Mesenchymal stem cell (in vitro differentiated cells and primary cell): ENCODE measurements around the gene PHF3.

Source experiments
- DNase-seq: peaks from one replicate; pipeline ENCODE4 v3.0.0-alpha.2; 2013
- H2AFZ ChIP-seq: one replicate; pipeline ENCODE4 v1.6.1; 2013; ENCODE audit warnings: low read depth, mild to moderate bottlenecking, control low read depth, inconsistent platforms, low read length, moderate library complexity
- H2AK5ac ChIP-seq: 2 replicates; pipeline ENCODE4 v1.6.1; 2013; ENCODE audit warnings: low read length, moderate library complexity, mild to moderate bottlenecking, inconsistent platforms; ENCODE audit not compliant: severe bottlenecking
- H2BK120ac ChIP-seq: one replicate; pipeline ENCODE4 v1.6.1; 2013; ENCODE audit warnings: low read depth, mild to moderate bottlenecking, inconsistent platforms, low read length, moderate library complexity
- H2BK12ac ChIP-seq, 2 experiments: one replicate each; pipeline ENCODE4 v1.6.1; 2013; ENCODE audit warnings: inconsistent platforms in 2 of 2, low read length in 2 of 2, mild to moderate bottlenecking in 2 of 2, moderate library complexity in 2 of 2, control low read depth in 1 of 2
- H2BK15ac ChIP-seq: one replicate; pipeline ENCODE4 v1.6.1; 2013; ENCODE audit warnings: mild to moderate bottlenecking, low read depth, inconsistent platforms; ENCODE audit not compliant: poor library complexity, severe bottlenecking
- H2BK5ac ChIP-seq: 2 replicates; pipeline ENCODE4 v1.6.1; 2013; ENCODE audit warnings: low read depth, mild to moderate bottlenecking, low read length, control low read depth, inconsistent platforms; ENCODE audit not compliant: poor library complexity, severe bottlenecking
- H3K14ac ChIP-seq, 2 experiments: one replicate each; pipeline ENCODE4 v1.6.1; 2013; ENCODE audit warnings: inconsistent platforms in 2 of 2, low read length in 2 of 2, control low read depth in 1 of 2, mild to moderate bottlenecking in 1 of 2, moderate library complexity in 1 of 2
- H3K18ac ChIP-seq, 2 experiments: one replicate each; pipeline ENCODE4 v1.6.1; 2013; ENCODE audit warnings: inconsistent platforms in 2 of 2, low read length in 2 of 2, control low read depth in 1 of 2, low read depth in 1 of 2, mild to moderate bottlenecking in 1 of 2
- H3K23ac ChIP-seq, 2 experiments: one replicate each; pipeline ENCODE4 v1.6.1; 2013; ENCODE audit warnings: inconsistent platforms in 2 of 2, low read length in 2 of 2, mild to moderate bottlenecking in 2 of 2, moderate library complexity in 2 of 2, control low read depth in 1 of 2
- H3K27ac ChIP-seq: 2 replicates; pipeline ENCODE4 v1.5.1; 2013; ENCODE audit warnings: mild to moderate bottlenecking, moderate library complexity, low read length, control low read depth, inconsistent platforms; ENCODE audit not compliant: poor library complexity, severe bottlenecking
- H3K27me3 ChIP-seq, 2 experiments: 2 replicates each; pipeline versions ENCODE4 v1.6.1 to v1.7.0; 2013; ENCODE audit warnings: low read length in 2 of 2, mild to moderate bottlenecking in 2 of 2, moderate library complexity in 2 of 2, control low read depth in 1 of 2, inconsistent platforms in 1 of 2; ENCODE audit not compliant: control insufficient read depth in 1 of 2, insufficient read depth in 1 of 2
- H3K36me3 ChIP-seq, 2 experiments: 2 replicates each; pipeline versions ENCODE4 v1.6.1 to v1.7.0; 2013; ENCODE audit warnings: low read length in 2 of 2, control low read depth in 1 of 2, inconsistent platforms in 1 of 2, low read depth in 1 of 2, mild to moderate bottlenecking in 1 of 2; ENCODE audit not compliant: insufficient read depth in 2 of 2, control insufficient read depth in 1 of 2
- H3K4ac ChIP-seq, 2 experiments: one replicate each; pipeline ENCODE4 v1.6.1; 2013; ENCODE audit warnings: inconsistent platforms in 2 of 2, low read length in 2 of 2, mild to moderate bottlenecking in 2 of 2, moderate library complexity in 2 of 2, control low read depth in 1 of 2, low read depth in 1 of 2
- H3K4me1 ChIP-seq: 2 replicates; pipeline ENCODE4 v1.6.1; 2013; ENCODE audit warnings: low read depth, low read length, control low read depth; ENCODE audit not compliant: control insufficient read depth, insufficient read depth
- H3K4me2 ChIP-seq: 2 replicates; pipeline ENCODE4 v1.6.1; 2013; ENCODE audit warnings: low read length, mild to moderate bottlenecking, inconsistent platforms; ENCODE audit not compliant: poor library complexity, severe bottlenecking
- H3K4me3 ChIP-seq, 2 experiments: 2 replicates each; pipeline versions ENCODE4 v1.5.1 to v1.7.0; 2013; ENCODE audit warnings: low read length in 2 of 2, mild to moderate bottlenecking in 2 of 2, control low read depth in 1 of 2, low read depth in 1 of 2; ENCODE audit not compliant: insufficient read depth in 1 of 2
- H3K79me1 ChIP-seq: replicated peaks from 2 replicates; pipeline ENCODE4 v1.6.1; 2013; ENCODE audit warnings: mild to moderate bottlenecking, control low read depth, low read length, inconsistent platforms; ENCODE audit not compliant: poor library complexity, severe bottlenecking
- H3K9ac ChIP-seq: 2 replicates; pipeline ENCODE4 v1.7.0; 2013; ENCODE audit warnings: mild to moderate bottlenecking, low read length, moderate library complexity
- H3K9me3 ChIP-seq: 2 replicates; pipeline ENCODE4 v1.7.0; 2013; ENCODE audit warnings: mild to moderate bottlenecking, low read length; ENCODE audit not compliant: control insufficient read depth
- H4K8ac ChIP-seq: one replicate; pipeline ENCODE4 v1.6.1; 2013; ENCODE audit warnings: inconsistent platforms, mild to moderate bottlenecking, low read length, moderate library complexity
- H4K91ac ChIP-seq: one replicate; pipeline ENCODE4 v1.6.1; 2013; ENCODE audit warnings: mild to moderate bottlenecking, low read length, inconsistent platforms
- WGBS: methylation state at CpG from one replicate; pipeline ENCODE4 v1.1.7; 2013; ENCODE audit warnings: mixed read lengths; 5-methylcytosine and 5-hydroxymethylcytosine counted together

The PHF3 gene

GRCh38 chr6:63675138-63675537 is 39.5 kb downstream of the PHF3 start:
- Histone ChIP-seq H3K9me3 (no peaks in the 10 kb centered on the region), H2BK15ac (no peak overlapping the region), H3K14ac (no peak overlapping the region), H3K4me1 (no peaks in the 10 kb centered on the region), H2BK120ac (no peak overlapping the region), H3K27ac (no peak overlapping the region), H3K4me2 (no peak overlapping the region), H4K91ac (no peak overlapping the region), H2AK5ac (no peak overlapping the region), H3K4me3 (no peak overlapping the region), H3K9ac (no peak overlapping the region), H3K18ac (no peak overlapping the region), H3K27me3 (no peaks in the 10 kb centered on the region), H4K8ac (no peak overlapping the region), H2BK12ac (no peak overlapping the region), H2AFZ (no peak overlapping the region), H3K36me3 (peaks cover 0 to 22% of the 10 kb centered on the region in 2 experiments), H3K4ac (no peak overlapping the region), H2BK5ac (no peak overlapping the region), H3K23ac (no peak overlapping the region), H3K79me1 (peaks cover 13% of the 10 kb centered on the region)
- 100% methylated on average over 1 of the region's 1 CpG for WGBS
- no peak for DNase-seq

GRCh38 chr6:63676412-63677114 is 41.0 kb downstream of the PHF3 start:
- no peak overlapping the region for H2BK5ac ChIP-seq
- H3K4ac ChIP-seq: no peak overlapping the region
- DNase-seq: peak; percentile 10
- no peak overlapping the region for H2BK120ac ChIP-seq
- no peaks in the 10 kb centered on the region for H3K27me3 ChIP-seq
- no peak overlapping the region for H4K8ac ChIP-seq
- no peak overlapping the region for H4K91ac ChIP-seq
- no peak overlapping the region for H3K4me2 ChIP-seq
- H3K4me3 ChIP-seq: peak overlapping the region in 1 of 2 experiments; percentile 6
- peak overlapping the region in 1 of 2 experiments; percentile 33 for H3K18ac ChIP-seq
- no peak overlapping the region for H3K14ac ChIP-seq
- H3K9ac ChIP-seq: no peak overlapping the region
- H3K79me1 ChIP-seq: peaks cover 10% of the 10 kb centered on the region
- no peak overlapping the region for H2AFZ ChIP-seq
- no peak overlapping the region for H2BK12ac ChIP-seq
- no peak overlapping the region for H2AK5ac ChIP-seq
- H2BK15ac ChIP-seq: no peak overlapping the region
- H3K27ac ChIP-seq: no peak overlapping the region
- H3K4me1 ChIP-seq: no peaks in the 10 kb centered on the region
- peak overlapping the region in 1 of 2 experiments; percentile 14 for H3K23ac ChIP-seq
- peaks cover 0 to 32% of the 10 kb centered on the region in 2 experiments for H3K36me3 ChIP-seq
- no peaks in the 10 kb centered on the region for H3K9me3 ChIP-seq
- 96% methylated on average over 3 of the region's 3 CpGs for WGBS

- Histone ChIP-seq H2AFZ (no peak overlapping the region), H2AK5ac (no peak overlapping the region), H3K18ac (no peak overlapping the region), H3K23ac (no peak overlapping the region), H3K4me2 (no peak overlapping the region), H3K79me1 (peaks cover 14% of the 10 kb centered on the region), H3K4me1 (no peaks in the 10 kb centered on the region), H2BK12ac (no peak overlapping the region), H4K8ac (no peak overlapping the region), H3K4me3 (peak overlapping the region in 1 of 2 experiments; percentile 6), H3K36me3 (peaks cover 0 to 32% of the 10 kb centered on the region in 2 experiments), H2BK5ac (no peak overlapping the region), H3K27me3 (no peaks in the 10 kb centered on the region), H3K9me3 (no peaks in the 10 kb centered on the region), H3K9ac (no peak overlapping the region), H2BK120ac (no peak overlapping the region), H3K27ac (no peak overlapping the region), H3K14ac (no peak overlapping the region), H3K4ac (no peak overlapping the region), H4K91ac (no peak overlapping the region), H2BK15ac (no peak overlapping the region)
- peak; percentile 46 for DNase-seq
- WGBS: no CpG with 5 or more reads among the region's 1 CpG
Measured at GRCh38 chr6:63677282-63677681, 41.7 kb downstream of the PHF3 start.

GRCh38 chr6:63683071-63683603 is 47.5 kb downstream of the PHF3 start:
- Histone ChIP-seq H2BK12ac (no peak overlapping the region), H2AK5ac (no peak overlapping the region), H3K4me3 (no peak overlapping the region), H3K4me1 (no peaks in the 10 kb centered on the region), H3K9ac (no peak overlapping the region), H3K4ac (no peak overlapping the region), H2BK120ac (no peak overlapping the region), H3K18ac (no peak overlapping the region), H2AFZ (no peak overlapping the region), H3K4me2 (no peak overlapping the region), H3K27me3 (no peaks in the 10 kb centered on the region), H3K23ac (no peak overlapping the region), H4K8ac (no peak overlapping the region), H2BK15ac (no peak overlapping the region), H2BK5ac (no peak overlapping the region), H3K79me1 (peaks cover 11% of the 10 kb centered on the region), H4K91ac (no peak overlapping the region), H3K27ac (no peak overlapping the region), H3K14ac (no peak overlapping the region), H3K36me3 (peaks cover 0 to 44% of the 10 kb centered on the region in 2 experiments), H3K9me3 (no peaks in the 10 kb centered on the region)
- no CpG with 5 or more reads among the region's 1 CpG for WGBS
- no peak for DNase-seq
